GM21381 (cell line): ENCODE results near the gene CERCAM.
"Not testable (repeated sequence)": the region's sequence is repeated elsewhere in the genome, so short reads cannot be mapped to it uniquely, and the experiment has no call there.

Source experiments
- ATAC-seq: cut with Tn5 transposase; IDR thresholded peaks from one replicate; pipeline ENCODE4 v1.9.1; 2021; ENCODE audit warnings: mild to moderate bottlenecking, moderate library complexity; ENCODE audit not compliant: unreplicated experiment

The CERCAM gene

DNA sequence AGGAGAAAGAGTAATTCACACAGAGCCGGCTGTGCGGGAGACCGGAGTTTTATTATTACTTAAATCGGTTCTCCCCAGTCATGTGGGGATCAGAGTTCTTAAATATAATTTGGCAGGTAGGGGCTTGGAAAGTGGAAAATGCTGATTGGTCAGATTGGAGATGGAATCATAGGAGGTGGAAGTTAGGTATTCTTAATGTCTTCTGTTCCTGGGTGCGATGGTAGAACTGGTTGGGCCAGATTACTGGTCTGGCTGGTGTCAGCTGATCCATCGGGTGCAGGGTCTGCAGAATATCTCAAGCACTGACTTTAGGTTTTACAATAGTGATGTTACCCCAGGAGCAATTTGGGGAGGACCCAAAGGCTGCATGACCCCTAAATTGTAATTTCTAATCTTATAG is 4.6 kb upstream of the CERCAM start:
- ATAC-seq = no peak

DNA sequence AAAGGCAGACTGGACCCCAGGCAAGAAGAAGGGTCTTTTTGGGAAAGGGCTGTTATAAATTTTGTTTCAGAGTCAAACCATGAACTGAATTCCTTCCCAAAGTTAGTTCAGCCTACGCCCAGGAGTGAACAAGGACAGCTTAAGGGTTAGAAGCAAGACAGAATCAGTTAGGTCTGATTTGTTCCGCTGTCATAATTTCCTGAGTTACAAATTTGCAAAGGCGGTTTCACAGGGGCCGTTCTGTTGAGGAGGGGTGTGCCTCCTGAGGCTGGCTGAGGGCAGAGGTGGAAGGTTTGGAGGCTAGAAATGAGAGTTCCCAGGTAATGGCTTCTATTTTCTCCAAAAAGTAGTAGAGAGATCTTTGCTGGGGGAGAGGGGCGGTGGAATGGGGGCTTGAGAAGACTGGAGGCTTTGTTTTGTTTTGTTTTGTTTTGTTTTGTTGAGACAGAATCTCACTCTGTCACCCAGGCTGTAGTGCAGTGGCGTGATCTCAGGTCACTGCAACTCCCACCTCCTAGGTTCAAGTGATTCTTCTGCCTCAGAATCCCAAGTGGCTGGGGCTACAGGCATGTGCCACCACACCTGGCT is 4.1 kb upstream of the CERCAM start:
- no peak for ATAC-seq

DNA sequence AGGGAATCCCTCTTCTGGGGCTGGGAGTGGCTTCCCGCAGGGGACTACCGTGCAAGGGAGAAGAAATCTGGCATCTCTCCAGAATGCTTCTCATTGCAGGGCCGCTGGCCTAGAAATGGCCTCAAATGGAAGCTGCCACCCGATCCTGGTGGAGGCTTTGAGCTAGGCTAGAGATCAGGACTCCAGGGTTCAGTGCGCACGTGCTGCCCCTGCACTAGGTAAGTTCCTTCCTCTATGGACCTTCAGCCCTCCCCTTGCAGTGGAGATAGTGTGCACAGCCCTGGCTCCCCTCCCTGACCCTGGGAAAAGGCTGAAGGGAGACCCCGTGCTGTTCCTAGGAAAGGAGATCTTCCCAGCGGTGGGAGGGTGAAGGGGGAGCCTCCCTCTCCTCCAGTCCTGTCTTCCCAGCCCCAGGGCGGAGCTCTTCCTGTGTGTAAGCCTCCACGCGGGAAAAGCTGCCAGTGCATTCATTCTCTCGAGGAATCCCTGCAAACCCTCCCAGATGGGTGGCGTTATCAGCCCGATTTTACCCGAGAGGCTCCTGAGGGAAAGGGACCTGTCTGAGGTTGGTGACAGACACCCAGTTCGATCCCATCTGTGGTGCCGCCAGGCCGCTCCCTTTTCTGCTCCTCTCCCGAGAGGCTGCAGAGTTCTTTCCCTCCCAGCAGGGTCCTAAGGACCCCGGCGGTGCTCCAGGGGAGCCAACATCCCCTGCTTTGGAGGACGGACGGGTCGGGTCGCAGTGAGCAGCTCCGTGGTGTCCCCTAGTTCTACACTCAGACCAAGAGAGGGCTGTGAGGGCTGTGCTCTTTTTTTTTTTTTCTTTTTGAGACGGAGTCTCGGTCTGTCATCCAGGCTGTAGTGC is 1.4 kb upstream of the CERCAM start:
- no peak for ATAC-seq

DNA sequence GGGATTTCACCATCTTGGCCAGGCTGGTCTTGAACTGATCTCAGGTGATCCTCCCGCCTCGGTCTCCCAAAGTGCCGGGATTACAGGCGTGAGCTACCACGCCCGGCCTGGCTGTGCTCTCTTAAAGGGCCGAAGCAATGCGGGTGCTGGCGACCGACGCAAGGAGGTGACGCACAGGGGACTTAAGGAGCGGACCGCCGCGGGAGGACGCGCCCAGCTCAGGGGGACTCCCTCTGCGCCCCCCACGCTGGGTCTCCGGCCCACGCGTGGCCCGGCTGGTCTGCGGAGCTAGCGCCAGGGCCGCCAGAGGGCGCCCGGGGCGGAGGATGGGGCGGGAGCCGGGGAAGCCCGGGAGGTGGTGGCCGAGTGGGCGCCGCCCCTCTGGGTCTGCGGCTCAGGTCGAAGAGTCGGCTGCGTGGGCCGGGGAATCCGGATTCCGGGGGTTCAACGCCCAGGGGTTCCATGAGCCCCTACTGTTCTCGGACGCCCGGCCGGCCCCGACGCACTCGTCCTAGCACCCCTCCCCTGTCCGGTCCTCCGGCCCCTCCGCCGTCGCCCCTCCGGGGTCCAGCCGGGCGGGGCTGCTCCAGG is 502 bp upstream of the CERCAM start:
- ATAC-seq = peak; percentile 71

DNA sequence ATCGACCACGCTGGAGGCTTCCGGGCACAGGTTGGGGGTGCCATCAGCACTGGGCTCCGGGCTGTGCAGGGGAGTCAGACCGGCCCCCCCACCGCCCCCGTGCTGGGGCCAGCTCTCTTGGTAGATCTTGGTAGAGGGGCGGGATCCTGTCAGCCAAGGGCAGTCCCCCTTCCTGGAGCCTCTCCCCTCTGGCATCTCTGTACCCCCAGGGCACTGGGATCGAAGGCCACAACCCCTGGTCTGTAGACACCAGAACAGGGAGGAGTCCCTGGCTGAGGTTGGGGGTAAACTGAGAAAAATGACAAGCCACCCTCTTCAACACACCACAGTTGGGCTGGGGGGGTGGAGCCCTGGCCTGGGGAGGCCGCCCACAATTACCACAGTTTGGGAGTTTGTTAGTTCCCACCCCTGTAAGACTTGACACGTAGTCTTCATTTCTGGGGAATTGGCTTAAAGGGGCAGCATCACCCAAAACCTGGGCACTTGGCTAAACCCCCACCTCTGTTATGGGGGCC is 882 bp downstream of the CERCAM start:
- no peak for ATAC-seq

DNA sequence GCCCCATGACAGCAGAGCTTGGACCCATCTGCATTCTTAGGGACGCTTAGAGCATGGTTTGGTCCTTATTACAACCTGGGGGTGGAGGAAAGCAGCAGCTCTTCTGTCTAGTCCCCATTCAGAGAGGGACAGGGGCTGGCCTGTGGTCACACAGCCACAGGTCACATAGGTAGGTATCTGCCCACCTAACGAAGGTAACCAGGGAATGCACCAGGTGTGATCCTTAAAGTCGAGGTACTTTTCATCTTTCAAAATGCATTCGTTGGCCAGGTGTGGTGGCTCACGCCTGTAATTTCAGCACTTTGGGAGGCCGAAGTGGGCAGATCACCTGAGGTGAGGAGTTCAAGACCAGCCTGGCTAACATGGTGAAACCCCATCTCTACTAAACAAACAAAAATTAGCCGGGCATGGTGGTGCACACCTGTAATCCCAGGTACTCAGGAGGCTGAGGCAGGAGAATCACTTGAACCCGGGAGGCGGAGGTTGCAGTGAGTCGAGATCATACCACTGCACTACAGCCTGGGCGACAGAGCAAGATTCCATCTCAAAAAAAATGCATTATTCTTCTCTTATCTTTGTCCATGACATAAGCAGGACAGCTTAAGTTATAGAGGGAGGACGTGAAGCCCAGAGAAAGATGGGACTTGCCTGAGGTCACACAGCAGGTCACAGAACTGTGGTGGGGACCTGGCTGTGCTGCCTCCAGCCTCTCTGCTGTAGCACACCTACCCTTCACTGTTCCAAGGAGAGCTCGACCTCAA is 1.5 kb downstream of the CERCAM start:
- not testable (repeated sequence) for ATAC-seq

DNA sequence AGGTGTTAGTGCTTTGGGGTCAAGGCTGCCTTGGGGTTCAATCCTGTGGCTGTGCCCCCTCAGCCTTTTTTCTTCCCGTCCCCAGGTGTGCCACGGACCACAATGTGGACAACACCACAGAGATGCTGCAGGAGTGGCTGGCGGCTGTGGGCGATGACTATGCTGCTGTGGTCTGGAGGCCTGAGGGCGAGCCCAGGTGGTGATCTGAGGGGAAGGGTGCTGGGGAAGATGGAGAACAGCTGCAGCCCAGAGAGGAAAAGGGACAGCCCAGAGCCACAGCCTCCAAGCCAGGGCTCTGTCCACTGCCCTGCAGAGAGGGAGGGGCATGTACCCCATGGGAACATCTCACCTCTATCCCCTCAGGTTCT is 2.1 kb downstream of the CERCAM start:
- no peak for ATAC-seq

DNA sequence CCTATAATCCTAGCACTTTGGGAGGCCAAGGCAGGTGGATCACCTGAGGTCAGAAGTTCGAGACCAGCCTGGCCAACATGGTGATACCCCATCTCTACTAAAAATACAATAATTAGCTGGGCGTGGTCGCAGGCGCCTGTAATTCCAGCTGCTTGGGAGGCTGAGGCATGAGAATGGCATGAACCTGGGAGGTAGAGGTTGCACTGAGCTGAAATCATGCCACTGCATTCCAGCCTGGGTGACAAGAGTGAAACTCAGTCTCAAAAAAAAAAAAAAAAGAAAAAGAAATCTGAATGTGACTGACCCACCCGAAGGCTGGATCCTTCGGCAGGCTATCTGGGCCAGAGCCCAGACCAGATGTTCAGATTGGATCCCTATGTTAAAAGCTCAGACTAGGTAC is 2.7 kb downstream of the CERCAM start:
- ATAC-seq = not testable (repeated sequence)

DNA sequence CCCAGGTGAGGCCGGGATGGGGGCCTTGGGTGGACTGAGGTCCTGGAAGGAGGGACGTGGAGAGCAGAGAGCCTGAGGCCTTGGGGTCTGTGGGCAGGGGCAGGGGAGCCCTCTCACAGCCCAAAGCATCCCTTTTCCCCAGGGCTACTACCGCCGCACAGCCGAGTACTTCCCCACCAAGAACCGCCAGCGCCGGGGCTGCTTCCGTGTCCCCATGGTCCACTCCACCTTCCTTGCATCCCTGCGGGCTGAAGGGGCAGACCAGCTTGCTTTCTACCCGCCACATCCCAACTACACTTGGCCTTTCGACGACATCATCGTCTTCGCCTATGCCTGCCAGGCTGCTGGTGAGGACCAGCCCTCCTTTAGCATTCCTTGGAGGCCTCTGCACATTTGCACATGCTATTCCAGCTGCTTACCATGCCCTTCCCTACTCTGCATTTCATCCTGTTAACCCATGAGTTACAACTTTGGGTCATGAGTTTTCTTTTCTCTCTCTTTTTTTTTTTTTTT is 3.7 kb downstream of the CERCAM start:
- no peak for ATAC-seq

DNA sequence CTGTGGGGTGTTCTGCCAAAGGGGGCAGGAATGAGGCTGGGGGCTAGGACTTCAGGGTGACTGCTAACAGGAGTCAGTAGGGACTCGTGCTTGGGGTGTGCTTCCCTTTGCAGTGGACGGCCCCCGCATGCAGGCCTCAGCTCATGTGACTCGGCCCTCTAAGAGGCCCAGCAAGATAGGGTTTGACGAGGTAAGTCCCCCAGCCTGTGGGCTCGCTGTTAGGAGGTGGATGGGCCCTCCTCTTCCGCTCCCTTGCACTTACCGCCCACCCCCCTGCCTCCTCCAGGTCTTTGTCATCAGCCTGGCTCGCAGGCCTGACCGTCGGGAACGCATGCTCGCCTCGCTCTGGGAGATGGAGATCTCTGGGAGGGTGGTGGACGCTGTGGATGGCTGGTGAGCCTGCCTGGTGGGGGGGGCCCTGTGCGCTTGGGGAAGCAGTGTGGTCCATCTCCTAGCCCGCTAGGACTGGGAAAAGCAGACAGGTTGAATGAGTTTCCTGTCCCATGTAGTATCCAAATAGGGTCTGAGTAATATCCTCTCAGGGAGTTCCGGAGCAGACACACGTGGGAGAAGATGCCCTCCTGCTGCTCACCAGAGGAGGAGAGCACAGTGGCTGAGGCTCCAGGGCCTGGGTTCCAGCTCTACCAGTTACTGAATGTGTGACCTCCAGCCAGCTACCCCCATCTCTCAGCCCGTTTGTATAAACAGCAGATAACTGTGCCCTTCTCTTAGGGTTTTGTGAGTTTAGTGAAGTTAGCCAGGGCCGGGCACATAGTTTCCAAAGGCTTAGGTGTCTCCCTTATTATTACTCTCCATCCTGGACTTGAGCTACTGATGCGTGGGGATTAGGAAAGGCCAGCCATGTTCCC is 8.2 kb downstream of the CERCAM start:
- ATAC-seq = no peak

DNA sequence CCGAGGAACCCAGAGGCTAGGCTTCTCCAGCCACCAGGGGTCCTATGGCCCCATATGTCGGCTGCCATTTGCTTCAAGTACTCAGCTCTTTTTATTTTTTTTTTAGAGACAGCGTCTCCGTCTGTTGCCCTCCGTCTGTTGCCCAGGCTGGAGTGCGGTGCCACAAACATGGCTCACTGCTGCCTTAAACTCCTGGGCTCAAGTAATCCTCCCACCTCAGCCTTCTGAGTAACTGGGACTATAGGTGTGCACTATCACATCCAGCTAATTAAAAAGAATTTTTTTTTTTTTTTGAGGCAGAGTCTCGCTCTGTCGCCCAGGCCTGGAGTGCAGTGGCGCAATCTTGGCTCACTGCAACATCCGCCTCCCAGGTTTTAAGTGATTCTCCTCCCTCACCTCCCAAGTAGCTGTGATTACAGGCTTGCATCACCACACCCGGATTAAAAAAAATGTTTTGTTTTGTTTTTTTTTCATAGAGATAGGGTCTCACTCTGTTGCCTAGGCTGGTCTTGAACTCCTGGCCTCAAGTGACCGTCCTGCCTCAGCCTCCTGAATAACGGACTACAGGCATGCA is 8.9 kb downstream of the CERCAM start:
- no peak for ATAC-seq

DNA sequence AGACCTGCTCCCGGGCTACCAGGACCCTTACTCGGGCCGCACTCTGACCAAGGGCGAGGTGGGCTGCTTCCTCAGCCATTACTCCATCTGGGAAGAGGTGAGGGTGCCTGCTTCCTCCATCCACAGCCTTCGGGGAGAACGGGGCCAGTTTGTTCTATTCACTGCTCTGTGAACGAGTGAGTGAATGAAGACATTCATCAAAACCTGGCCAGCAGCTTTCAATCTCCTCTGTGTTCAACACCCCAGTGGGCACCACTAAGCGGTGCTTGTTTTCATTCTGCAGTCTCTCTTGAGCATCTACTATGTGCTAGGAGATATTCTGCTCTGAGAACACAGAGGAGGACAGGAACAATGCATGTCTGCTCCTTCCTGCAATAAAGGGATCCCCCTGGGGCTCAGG is 10.6 kb downstream of the CERCAM start:
- ATAC-seq = no peak

DNA sequence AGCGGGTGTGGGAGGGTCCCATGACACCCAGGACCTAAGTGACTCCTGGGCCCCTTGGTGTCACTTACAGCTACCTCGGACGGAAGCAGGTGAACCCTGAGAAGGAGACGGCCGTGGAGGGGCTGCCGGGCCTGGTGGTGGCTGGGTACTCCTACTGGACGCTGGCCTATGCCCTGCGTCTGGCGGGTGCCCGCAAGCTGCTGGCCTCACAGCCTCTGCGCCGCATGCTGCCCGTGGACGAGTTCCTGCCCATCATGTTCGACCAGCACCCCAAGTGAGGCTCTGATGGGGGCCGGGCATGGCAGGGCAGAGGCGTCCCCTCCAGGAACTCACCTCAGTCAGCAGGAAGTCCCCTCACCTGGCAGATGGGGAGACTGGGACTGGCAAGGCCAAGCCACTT is 13.7 kb downstream of the CERCAM start:
- no peak for ATAC-seq

DNA sequence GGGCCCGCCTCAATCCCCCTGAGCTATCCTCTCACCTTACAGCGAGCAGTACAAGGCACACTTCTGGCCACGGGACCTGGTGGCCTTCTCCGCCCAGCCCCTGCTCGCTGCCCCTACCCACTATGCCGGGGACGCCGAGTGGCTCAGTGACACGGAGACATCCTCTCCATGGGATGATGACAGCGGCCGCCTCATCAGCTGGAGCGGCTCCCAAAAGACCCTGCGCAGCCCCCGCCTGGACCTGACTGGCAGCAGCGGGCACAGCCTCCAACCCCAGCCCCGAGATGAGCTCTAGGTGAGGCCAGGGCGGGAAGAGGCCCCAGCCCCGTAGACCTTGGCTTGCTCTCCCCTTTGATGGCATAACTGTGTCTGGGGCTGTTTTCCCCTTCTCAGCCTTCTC is 15.0 kb downstream of the CERCAM start:
- no peak for ATAC-seq

DNA sequence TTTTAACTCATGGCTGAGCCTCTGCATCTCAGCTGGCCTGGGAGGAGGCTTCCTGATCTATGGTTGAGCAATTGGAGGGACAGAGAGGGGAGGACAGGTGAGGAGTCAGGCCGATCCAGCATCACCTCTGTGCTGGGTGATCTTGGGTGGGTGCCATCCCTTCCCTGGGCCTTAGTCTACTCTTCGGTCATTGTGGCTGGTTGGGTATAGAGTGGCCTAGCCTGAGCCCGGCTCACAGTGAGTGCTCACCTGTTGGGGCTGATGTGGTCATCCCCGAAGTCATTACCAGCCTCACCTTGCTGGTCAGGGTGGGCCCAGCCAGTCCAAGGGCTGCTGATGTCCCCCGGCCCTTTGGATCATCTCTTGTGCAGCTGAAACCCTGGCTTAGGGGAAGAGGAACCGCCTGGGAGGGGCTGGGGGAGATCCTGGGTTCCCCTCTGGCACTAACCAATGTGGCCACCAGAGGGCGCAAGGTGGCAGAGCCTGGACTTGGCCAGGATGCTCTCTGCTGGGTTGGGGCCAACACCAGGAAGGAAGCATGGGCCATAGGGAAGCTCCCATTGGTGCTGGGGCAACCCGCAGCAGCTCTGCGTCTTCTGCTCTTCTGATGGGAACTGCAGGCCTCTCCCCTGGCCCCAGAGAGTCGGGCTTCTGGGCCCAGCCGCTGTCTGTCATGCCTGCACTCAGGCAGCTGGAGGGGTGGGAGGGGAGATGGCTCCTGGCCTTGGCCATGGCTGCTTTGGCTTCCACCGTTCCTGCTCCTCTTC is 17.9 kb downstream of the CERCAM start:
- no peak for ATAC-seq

DNA sequence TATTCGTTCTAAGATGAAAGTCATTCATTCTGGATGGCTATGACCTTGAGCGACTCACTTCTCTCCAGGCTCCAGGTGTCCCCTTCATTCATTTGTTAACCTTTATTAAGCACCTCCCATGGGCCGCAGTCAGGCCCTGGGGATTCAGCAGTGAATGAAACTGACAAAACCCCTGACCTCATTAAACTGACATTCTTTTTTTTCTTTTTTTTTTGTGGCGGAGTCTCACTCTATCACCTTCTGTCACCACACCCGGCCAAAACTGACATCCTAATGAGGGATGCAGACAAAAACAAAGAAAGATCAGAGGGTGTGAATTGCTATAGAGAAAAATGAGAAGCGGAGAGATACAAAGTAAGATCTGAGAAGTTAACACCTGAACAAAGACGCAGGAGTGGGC is 18.6 kb downstream of the CERCAM start:
- ATAC-seq = no peak

DNA sequence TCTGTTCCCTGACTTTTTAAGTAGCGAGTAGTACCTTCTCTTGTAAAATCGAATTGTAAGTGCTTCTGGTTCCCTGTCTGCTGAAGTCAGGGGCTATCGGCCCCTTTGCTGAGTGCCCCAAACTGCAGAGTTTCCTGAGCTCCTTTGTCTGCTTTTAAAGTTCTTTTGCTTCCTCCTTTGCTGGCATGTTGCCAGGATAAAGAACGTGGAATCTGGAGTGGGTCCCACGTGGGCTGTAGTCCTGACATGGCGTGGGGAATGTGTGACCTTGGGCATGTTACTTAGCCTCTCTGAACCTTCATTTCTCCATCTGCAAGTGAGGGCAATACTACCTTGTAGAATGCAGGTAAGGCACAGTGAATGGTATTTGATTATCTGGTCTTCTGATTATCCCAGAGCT is 21.5 kb downstream of the CERCAM start:
- ATAC-seq = no peak

DNA sequence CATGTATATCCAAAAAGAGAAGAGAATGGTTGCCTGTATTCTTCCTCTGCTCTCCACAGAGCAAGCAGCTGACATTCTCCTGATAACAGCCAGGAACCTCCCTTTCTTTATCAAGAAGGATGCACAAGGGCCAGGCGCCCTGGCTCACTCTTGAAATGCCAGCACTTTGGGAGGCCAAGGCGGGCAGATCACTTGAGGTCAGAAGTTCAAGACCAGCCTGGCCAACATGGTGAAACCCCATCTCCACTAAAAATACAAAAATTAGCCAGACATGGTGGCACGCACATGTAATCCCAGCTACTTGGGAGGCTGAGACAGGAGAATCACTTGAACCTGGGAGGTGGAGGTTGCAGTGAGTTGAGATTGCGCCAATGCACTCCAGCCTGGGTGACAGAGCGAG is 25.8 kb downstream of the CERCAM start:
- not testable (repeated sequence) for ATAC-seq

DNA sequence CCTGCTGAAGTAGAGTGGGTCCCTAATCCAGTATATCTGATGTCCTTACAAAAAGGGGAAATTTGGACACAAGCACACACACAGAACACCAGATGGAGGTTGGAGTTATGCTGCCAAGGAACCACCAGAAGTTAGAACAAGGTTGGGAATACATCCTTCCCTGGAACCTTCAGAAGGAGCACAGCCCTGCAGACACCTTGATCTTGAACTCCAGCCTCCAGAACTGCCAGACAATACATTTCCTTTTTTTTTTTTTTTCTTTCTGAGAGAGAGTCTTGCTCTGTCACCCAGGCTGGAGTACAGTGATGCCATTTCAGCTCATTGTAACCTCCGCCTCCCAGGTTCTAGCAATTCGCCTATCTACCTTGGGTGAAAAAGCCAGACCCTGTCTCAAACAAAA is 28.1 kb downstream of the CERCAM start:
- ATAC-seq = no peak
